ENCODE measurements around the gene PHACTR3.

DNA sequence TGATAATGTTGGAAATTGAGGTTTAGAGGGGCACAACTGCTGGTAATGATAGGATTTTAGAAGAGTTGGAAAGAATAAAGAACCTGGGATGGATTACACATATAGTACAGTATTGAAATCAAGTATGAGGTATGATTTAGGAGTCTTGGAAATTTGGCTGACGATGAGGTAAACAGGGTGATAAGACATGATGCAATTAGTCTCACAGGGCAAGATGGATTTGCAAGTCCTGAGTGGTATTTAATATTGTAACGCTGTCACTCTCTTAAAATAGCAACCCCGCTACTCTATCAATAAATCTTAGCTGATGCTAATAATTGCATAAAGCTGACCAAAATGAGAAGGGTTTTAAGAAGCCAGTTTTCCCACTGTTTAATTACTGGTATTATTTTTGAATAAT is 258.7 kb downstream of the PHACTR3 start:
- TF ChIP-seq, protein P1, sequence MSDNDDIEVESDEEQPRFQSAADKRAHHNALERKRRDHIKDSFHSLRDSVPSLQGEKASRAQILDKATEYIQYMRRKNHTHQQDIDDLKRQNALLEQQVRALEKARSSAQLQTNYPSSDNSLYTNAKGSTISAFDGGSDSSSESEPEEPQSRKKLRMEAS (IDR thresholded peaks at IDR 0.05) = no peak
- TF ChIP-seq, protein P2, sequence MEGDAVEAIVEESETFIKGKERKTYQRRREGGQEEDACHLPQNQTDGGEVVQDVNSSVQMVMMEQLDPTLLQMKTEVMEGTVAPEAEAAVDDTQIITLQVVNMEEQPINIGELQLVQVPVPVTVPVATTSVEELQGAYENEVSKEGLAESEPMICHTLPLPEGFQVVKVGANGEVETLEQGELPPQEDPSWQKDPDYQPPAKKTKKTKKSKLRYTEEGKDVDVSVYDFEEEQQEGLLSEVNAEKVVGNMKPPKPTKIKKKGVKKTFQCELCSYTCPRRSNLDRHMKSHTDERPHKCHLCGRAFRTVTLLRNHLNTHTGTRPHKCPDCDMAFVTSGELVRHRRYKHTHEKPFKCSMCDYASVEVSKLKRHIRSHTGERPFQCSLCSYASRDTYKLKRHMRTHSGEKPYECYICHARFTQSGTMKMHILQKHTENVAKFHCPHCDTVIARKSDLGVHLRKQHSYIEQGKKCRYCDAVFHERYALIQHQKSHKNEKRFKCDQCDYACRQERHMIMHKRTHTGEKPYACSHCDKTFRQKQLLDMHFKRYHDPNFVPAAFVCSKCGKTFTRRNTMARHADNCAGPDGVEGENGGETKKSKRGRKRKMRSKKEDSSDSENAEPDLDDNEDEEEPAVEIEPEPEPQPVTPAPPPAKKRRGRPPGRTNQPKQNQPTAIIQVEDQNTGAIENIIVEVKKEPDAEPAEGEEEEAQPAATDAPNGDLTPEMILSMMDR (IDR thresholded peaks at IDR 0.05) = no peak
- TF ChIP-seq KDM5A (IDR thresholded peaks at IDR 0.05) (no peak), CHD2 (IDR thresholded peaks at IDR 0.05; ENCODE audit: low read length, partially characterized antibody) (no peak), MAZ (IDR thresholded peaks at IDR 0.05; ENCODE audit: borderline replicate concordance, low read depth, low read length) (no peak), POLR2A (IDR thresholded peaks at IDR 0.05; ENCODE audit: low read length) (no peak), CEBPB (IDR thresholded peaks at IDR 0.05) (no peak), JUN (IDR thresholded peaks at IDR 0.05) (no peak), RAD21 (conservative IDR thresholded peaks at IDR 0.05 in 1 of 2, IDR thresholded peaks at IDR 0.05 in 1 of 2) (no peak), MAFK (IDR thresholded peaks at IDR 0.05; ENCODE audit: partially characterized antibody) (no peak)
- TF ChIP-seq, protein P3, sequence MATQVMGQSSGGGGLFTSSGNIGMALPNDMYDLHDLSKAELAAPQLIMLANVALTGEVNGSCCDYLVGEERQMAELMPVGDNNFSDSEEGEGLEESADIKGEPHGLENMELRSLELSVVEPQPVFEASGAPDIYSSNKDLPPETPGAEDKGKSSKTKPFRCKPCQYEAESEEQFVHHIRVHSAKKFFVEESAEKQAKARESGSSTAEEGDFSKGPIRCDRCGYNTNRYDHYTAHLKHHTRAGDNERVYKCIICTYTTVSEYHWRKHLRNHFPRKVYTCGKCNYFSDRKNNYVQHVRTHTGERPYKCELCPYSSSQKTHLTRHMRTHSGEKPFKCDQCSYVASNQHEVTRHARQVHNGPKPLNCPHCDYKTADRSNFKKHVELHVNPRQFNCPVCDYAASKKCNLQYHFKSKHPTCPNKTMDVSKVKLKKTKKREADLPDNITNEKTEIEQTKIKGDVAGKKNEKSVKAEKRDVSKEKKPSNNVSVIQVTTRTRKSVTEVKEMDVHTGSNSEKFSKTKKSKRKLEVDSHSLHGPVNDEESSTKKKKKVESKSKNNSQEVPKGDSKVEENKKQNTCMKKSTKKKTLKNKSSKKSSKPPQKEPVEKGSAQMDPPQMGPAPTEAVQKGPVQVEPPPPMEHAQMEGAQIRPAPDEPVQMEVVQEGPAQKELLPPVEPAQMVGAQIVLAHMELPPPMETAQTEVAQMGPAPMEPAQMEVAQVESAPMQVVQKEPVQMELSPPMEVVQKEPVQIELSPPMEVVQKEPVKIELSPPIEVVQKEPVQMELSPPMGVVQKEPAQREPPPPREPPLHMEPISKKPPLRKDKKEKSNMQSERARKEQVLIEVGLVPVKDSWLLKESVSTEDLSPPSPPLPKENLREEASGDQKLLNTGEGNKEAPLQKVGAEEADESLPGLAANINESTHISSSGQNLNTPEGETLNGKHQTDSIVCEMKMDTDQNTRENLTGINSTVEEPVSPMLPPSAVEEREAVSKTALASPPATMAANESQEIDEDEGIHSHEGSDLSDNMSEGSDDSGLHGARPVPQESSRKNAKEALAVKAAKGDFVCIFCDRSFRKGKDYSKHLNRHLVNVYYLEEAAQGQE (IDR thresholded peaks at IDR 0.05) = no peak
- TF ChIP-seq, protein P4, sequence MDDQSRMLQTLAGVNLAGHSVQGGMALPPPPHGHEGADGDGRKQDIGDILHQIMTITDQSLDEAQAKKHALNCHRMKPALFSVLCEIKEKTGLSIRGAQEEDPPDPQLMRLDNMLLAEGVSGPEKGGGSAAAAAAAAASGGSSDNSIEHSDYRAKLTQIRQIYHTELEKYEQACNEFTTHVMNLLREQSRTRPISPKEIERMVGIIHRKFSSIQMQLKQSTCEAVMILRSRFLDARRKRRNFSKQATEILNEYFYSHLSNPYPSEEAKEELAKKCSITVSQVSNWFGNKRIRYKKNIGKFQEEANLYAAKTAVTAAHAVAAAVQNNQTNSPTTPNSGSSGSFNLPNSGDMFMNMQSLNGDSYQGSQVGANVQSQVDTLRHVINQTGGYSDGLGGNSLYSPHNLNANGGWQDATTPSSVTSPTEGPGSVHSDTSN (IDR thresholded peaks at IDR 0.05) = no peak

Measured in A549 (cell line).